Adrenal gland (tissue), 12 donors: ENCODE results near the gene GPR62. TPM values are rescaled to one million over a fixed set of nuclear protein-coding genes. Genes with fewer than 3 reads are reported as not detected.

ENCODE experiments used
- DNase-seq, 7 donors: peaks; one replicate each; pipeline ENCODE4 v3.0.0-alpha.2; 2019 to 2020
- H3K27ac ChIP-seq, 5 donors: fragments of 200-600 bp; sonication (generic) in 4 of 5; 1 replicate in 3 of 5; 2 replicates in 2 of 5; pipeline versions ENCODE4 v1.5.1 to v1.8.0; 2016 to 2020; ENCODE audit warnings: mild to moderate bottlenecking in 1 of 5
- H3K27me3 ChIP-seq: fragments of 200-600 bp; 2 replicates; pipeline ENCODE4 v1.8.0; 2021
- H3K36me3 ChIP-seq, 2 donors: fragments of 200-600 bp; replicated peaks in 1 of 2; 1 replicate in 1 of 2; 2 replicates in 1 of 2; pipeline versions ENCODE4 v1.5.1 to v1.8.0; 2018 to 2022
- H3K4me1 ChIP-seq, 2 donors: fragments of 200-600 bp; replicated peaks in 1 of 2; 1 replicate in 1 of 2; 2 replicates in 1 of 2; pipeline versions ENCODE4 v1.5.1 to v1.8.0; 2018 to 2021
- H3K4me3 ChIP-seq, 4 donors: fragments of 200-600 bp; sonication (generic) in 3 of 4; one replicate each; pipeline ENCODE4 v1.5.1; 2016 to 2018
- H3K9me3 ChIP-seq, 3 donors: fragments of 200-600 bp; sonication (generic) in 1 of 3; replicated peaks in 1 of 3; 1 replicate in 2 of 3; 2 replicates in 1 of 3; pipeline versions ENCODE4 v1.5.1 to v1.8.0; 2016 to 2021
- POLR2A ChIP-seq, 2 donors: fragments of 450-650 bp; IDR thresholded peaks; one replicate each; pipeline ENCODE4 v1.6.1; 2017; ENCODE audit warnings: antibody characterized with exemption in 2 of 2, mild to moderate bottlenecking in 2 of 2, moderate library complexity in 1 of 2
- WGBS, 4 donors: extraction: QIAGEN DNeasy Blood & Tissue Kit in 2 of 4; methylation state at CpG; one replicate each; pipeline versions ENCODE4 v1.1.5 to v1.1.7; 2013 to 2017; 5-methylcytosine and 5-hydroxymethylcytosine counted together
- intact Hi-C, 2 donors: fragments of 100-400 bp; cut with DNase I; formaldehyde crosslinking; loops; one replicate each; pipeline versions ENCODE4 v1.14.1 to v1.15.0; 2022 to 2023
- polyA plus RNA-seq, 3 donors: library from polyadenylated mRNA; stranded (reverse); fragments of 200-250 nt in 2 of 3; fragments of 350-450 nt in 1 of 3; fragmentation: Illumina TruSeq in 1 of 3; extraction: RNeasy Lipid Tissue Mini Kit (QIAGEN cat#74804) in 1 of 3; gene quantifications; one replicate each; pipeline ENCODE4 v1.2.3, GENCODE V29; 2013 to 2014
- total RNA-seq, 9 donors: library from RNA; depleted of rRNA in 4 of 9; stranded (reverse); fragments of >200 nt in 4 of 9; fragments of 120-200 nt in 1 of 9; fragmentation: NEBNext Ultra II Directional in 1 of 9; extraction: Animal tissue kit (Norgen Biotek cat#: 25700) in 1 of 9; gene quantifications; one replicate each; pipeline versions ENCODE4 v1.1.0 to v1.2.4, GENCODE V29; 2013 to 2023
- TF ChIP-seq, protein P1 (sequence below), 6 experiments: fragments of 450-650 bp in 4 of 6; fragments of 200-600 bp in 2 of 6; sonication (generic) in 1 of 6; IDR thresholded peaks; 1 replicate in 5 of 6; 2 replicates in 1 of 6; pipeline versions ENCODE4 v1.5.1 to v1.8.0; 2016 to 2021; ENCODE audit warnings: antibody characterized with exemption in 6 of 6, mild to moderate bottlenecking in 2 of 6, moderate library complexity in 1 of 6
- donor health status: healthy with polysubstance abuse.
- donor health status: Bipolar disorder and iron deficiency.
- donor health status: DM: yes; HTN: yes; CAD: no.
- donor health status: DM: no; HTN: no; CAD: no.
- donor health status: DM: no; HTN: no; CAD: no.
- donor health status: DM: yes; HTN: yes; CAD: no.

Gene GPR62
- total and polyA plus RNA-seq, 12 donors: 0.13 to 0.83 (median 0.35) TPM; not detected in 2

DNA sequence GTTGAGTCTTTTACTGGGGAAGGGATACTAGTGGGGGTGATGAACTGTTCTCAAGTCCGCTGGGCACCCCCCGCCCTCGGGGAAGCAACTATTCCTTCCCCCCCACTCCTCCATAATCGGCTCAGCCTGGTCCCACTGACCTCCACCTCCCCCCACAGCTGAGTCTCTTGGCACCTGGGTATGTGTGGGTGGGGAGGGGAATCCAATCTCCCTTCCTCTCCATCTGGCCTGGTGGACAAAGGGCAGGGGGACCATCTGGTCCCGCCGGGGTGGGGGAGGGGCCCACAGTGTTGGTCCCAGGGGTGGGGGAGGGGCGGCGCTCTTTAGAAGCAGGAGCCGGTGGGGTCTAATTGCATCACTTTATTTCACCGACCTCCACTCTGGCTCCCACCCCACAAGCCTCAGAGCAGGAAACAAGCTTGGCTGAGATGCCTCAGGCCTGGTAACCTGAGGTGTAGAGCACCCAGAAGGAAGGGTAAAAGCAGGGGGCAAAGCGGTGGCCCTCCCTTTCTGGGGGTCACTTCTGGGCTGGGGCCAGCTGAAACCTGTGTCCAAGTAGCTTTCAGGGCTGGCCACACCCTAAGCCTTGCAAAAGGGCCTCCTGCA lies 13.1 kb downstream of the GPR62 start:
- intact Hi-C loops: no loop called here
- H3K4me1 ChIP-seq: peaks cover 22 to 50% of the 10 kb centered on the region in 2 donors
- peak overlapping the region; percentile 54 to 97 (median 83) for H3K27ac ChIP-seq
- H3K27me3 ChIP-seq: no peaks in the 10 kb centered on the region
- DNase-seq: peak in 1 of 7 donors; percentile 26
- no peaks in the 10 kb centered on the region for H3K36me3 ChIP-seq
- 12 to 23% (median 16%) methylated on average over 7 to 11 of the region's 11 CpGs for WGBS, 4 donors
- no peaks in the 10 kb centered on the region for H3K9me3 ChIP-seq
- TF ChIP-seq, protein P1, sequence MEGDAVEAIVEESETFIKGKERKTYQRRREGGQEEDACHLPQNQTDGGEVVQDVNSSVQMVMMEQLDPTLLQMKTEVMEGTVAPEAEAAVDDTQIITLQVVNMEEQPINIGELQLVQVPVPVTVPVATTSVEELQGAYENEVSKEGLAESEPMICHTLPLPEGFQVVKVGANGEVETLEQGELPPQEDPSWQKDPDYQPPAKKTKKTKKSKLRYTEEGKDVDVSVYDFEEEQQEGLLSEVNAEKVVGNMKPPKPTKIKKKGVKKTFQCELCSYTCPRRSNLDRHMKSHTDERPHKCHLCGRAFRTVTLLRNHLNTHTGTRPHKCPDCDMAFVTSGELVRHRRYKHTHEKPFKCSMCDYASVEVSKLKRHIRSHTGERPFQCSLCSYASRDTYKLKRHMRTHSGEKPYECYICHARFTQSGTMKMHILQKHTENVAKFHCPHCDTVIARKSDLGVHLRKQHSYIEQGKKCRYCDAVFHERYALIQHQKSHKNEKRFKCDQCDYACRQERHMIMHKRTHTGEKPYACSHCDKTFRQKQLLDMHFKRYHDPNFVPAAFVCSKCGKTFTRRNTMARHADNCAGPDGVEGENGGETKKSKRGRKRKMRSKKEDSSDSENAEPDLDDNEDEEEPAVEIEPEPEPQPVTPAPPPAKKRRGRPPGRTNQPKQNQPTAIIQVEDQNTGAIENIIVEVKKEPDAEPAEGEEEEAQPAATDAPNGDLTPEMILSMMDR (IDR thresholded peaks at IDR 0.05): no peak
- TF ChIP-seq POLR2A (IDR thresholded peaks at IDR 0.05): no peak
- H3K4me3 ChIP-seq: peak overlapping the region in 3 of 4 donors; percentile 33 to 97 (median 45)

GRCh38 chr3:51968883-51969678 lies 13.9 kb downstream of the GPR62 start:
- H3K4me1 ChIP-seq: peaks cover 22 to 52% of the 10 kb centered on the region in 2 donors
- H3K27ac ChIP-seq: peak overlapping the region in 1 of 5 donors; percentile 97
- intact Hi-C loops: no loop called here
- TF ChIP-seq, protein P1 (IDR thresholded peaks at IDR 0.05): no peak
- no peak for TF ChIP-seq POLR2A (IDR thresholded peaks at IDR 0.05)
- WGBS, 4 donors: 74 to 92% (median 86%) methylated on average over 6 of the region's 6 CpGs
- no peak overlapping the region for H3K4me3 ChIP-seq
- no peaks in the 10 kb centered on the region for H3K27me3 ChIP-seq
- no peak for DNase-seq
- H3K9me3 ChIP-seq: no peaks in the 10 kb centered on the region
- H3K36me3 ChIP-seq: no peaks in the 10 kb centered on the region

GRCh38 chr3:51969841-51970240 lies 14.7 kb downstream of the GPR62 start:
- no peak for DNase-seq

More at GRCh38 chr3:51969841-51970240, 14.7 kb downstream of the GPR62 start:
- no peak for TF ChIP-seq POLR2A (IDR thresholded peaks at IDR 0.05)
- TF ChIP-seq, protein P1 (IDR thresholded peaks at IDR 0.05): no peak
- Histone ChIP-seq H3K9me3 (no peaks in the 10 kb centered on the region), H3K27ac (peak overlapping the region in 1 of 5 donors; percentile 16), H3K4me3 (no peak overlapping the region), H3K27me3 (no peaks in the 10 kb centered on the region), H3K36me3 (no peaks in the 10 kb centered on the region), H3K4me1 (peaks cover 30 to 59% of the 10 kb centered on the region in 2 donors)
- whole genome bisulfite sequencing, 4 donors: 69 to 73% methylated on average over 4 of the region's 4 CpGs; no CpG with 5 or more reads in 2 of the 4 donors
- intact Hi-C loops: no loop called here
